Measurements from ENCODE around the gene ATP8A2. TPM values are rescaled to one million over a fixed set of nuclear protein-coding genes. Genes with fewer than 3 reads are reported as not detected.

ATP8A2 gene
- total RNA-seq, 6 experiments from 2014 or later: not detected

DNA sequence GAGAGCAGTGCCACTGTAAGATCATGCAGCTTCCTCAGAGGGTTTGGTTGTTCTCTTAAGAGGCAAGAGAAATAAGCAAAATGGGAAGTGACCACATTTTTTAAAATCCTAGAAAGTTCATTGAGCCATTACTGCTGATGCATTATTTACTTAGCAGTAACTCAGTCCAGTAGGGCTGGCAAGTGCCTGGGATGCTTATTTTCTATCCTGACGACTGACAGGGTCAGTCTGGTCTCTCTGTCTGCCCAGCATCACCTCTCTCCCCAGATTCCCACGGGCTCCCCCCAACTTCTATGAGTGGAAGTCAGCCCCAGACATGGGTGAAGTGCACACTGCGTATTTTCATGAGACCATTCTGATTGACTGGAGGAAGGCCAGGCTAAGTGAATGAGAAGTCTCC lies 669.7 kb downstream of the ATP8A2 start:
- Histone ChIP-seq H3K4me3 (no peak overlapping the region), H3K27ac (no peak overlapping the region), H3K27me3 (peaks cover 0 to 4% of the 10 kb centered on the region in 2 donors), H3K9me3 (no peaks in the 10 kb centered on the region), H3K36me3 (no peaks in the 10 kb centered on the region), H3K4me1 (no peaks in the 10 kb centered on the region)
- no peak for ATAC-seq
- WGBS (ENCODE audit: insufficient coverage, low coverage, low lambda C conversion rate, missing lambda C conversion rate): 41% methylated on average over 3 of the region's 3 CpGs
- intact Hi-C loops (cut with DNase I): no loop called here
- TF ChIP-seq POLR2A (IDR thresholded peaks at IDR 0.05): no peak
- DNase-seq: no peak

DNA sequence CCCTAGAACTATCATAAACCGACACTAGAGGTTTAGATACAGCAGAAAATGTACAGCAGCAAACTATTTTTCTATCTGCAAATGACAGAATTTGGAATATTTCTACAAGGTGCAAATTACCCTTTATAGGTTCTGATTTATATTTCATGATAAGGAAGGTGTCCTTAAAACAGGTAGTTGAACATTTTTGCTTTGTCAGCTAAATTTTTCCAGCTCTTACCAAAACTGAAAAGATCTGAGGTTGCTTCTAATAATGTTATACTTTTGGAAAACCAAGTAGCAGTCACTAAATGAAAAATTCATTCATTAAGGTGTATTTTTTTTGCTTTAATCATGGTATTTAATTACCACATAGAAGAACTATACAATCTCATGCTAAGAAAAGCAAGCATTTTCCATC lies 671.0 kb downstream of the ATP8A2 start:
- ATAC-seq: no peak
- no peaks in the 10 kb centered on the region for H3K9me3 ChIP-seq
- H3K27ac ChIP-seq: no peak overlapping the region
- peaks cover 0 to 4% of the 10 kb centered on the region in 2 donors for H3K27me3 ChIP-seq
- WGBS (ENCODE audit: insufficient coverage, low coverage, low lambda C conversion rate, missing lambda C conversion rate): 42% methylated on average over 1 of the region's 1 CpG
- intact Hi-C loops (cut with DNase I): no loop called here
- TF ChIP-seq POLR2A (IDR thresholded peaks at IDR 0.05): no peak
- TF ChIP-seq, protein P1, sequence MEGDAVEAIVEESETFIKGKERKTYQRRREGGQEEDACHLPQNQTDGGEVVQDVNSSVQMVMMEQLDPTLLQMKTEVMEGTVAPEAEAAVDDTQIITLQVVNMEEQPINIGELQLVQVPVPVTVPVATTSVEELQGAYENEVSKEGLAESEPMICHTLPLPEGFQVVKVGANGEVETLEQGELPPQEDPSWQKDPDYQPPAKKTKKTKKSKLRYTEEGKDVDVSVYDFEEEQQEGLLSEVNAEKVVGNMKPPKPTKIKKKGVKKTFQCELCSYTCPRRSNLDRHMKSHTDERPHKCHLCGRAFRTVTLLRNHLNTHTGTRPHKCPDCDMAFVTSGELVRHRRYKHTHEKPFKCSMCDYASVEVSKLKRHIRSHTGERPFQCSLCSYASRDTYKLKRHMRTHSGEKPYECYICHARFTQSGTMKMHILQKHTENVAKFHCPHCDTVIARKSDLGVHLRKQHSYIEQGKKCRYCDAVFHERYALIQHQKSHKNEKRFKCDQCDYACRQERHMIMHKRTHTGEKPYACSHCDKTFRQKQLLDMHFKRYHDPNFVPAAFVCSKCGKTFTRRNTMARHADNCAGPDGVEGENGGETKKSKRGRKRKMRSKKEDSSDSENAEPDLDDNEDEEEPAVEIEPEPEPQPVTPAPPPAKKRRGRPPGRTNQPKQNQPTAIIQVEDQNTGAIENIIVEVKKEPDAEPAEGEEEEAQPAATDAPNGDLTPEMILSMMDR (IDR thresholded peaks at IDR 0.05): no peak
- DNase-seq: no peak
- no peaks in the 10 kb centered on the region for H3K36me3 ChIP-seq
- H3K4me1 ChIP-seq: no peaks in the 10 kb centered on the region
- no peak overlapping the region for H3K4me3 ChIP-seq

GRCh38 chr13:26045142-26045541 lies 673.4 kb downstream of the ATP8A2 start:
- TF ChIP-seq, protein P1 (IDR thresholded peaks at IDR 0.05): no peak
- TF ChIP-seq POLR2A (IDR thresholded peaks at IDR 0.05): no peak
- H3K27ac ChIP-seq: no peak overlapping the region
- no peaks in the 10 kb centered on the region for H3K9me3 ChIP-seq
- intact Hi-C loops (cut with DNase I): no loop called here
- DNase-seq (no peak), ATAC-seq (no peak)
- 43% methylated on average over 2 of the region's 2 CpGs for WGBS (ENCODE audit: insufficient coverage, low coverage, low lambda C conversion rate, missing lambda C conversion rate)
- no peaks in the 10 kb centered on the region for H3K36me3 ChIP-seq
- peaks cover 0 to 6% of the 10 kb centered on the region in 2 donors for H3K27me3 ChIP-seq
- H3K4me1 ChIP-seq: no peaks in the 10 kb centered on the region
- H3K4me3 ChIP-seq: no peak overlapping the region

GRCh38 chr13:26046639-26047038 lies 674.9 kb downstream of the ATP8A2 start:
- TF ChIP-seq, protein P1 (IDR thresholded peaks at IDR 0.05): no peak
- no peak for TF ChIP-seq POLR2A (IDR thresholded peaks at IDR 0.05)
- WGBS (ENCODE audit: insufficient coverage, low coverage, low lambda C conversion rate, missing lambda C conversion rate): 60% methylated on average over 1 of the region's 16 CpGs
- Histone ChIP-seq H3K4me3 (no peak overlapping the region), H3K27ac (no peak overlapping the region), H3K27me3 (peaks cover 11 to 19% of the 10 kb centered on the region in 2 donors), H3K36me3 (no peaks in the 10 kb centered on the region), H3K9me3 (no peaks in the 10 kb centered on the region), H3K4me1 (no peaks in the 10 kb centered on the region)
- DNase-seq (no peak), ATAC-seq (no peak)
- intact Hi-C loops (cut with DNase I): no loop called here

DNA sequence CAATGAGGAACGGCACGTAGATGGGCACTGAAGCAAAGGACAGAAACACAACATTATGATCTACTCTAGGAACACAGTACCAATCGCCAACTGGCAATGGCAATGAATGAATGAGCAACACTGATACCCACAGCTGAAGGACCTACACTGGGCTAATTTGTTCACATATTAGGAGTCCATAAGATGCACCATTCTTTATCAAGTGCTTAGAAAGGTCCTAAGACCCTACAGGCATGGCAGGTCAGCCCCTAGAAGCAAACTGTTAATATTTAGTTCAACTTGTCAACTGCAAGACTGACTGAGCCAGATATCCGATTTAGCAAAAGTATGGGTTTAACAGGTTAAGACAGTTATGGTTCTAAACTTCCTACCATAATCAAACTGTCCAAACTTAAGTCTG lies 675.3 kb downstream of the ATP8A2 start:
- no peak for ATAC-seq
- H3K27ac ChIP-seq: no peak overlapping the region
- WGBS (ENCODE audit: insufficient coverage, low coverage, low lambda C conversion rate, missing lambda C conversion rate): 67% methylated on average over 4 of the region's 4 CpGs
- no peaks in the 10 kb centered on the region for H3K9me3 ChIP-seq
- H3K27me3 ChIP-seq: peaks cover 11 to 21% of the 10 kb centered on the region in 2 donors
- no peak for DNase-seq
- TF ChIP-seq, protein P1 (IDR thresholded peaks at IDR 0.05): no peak
- no peak for TF ChIP-seq POLR2A (IDR thresholded peaks at IDR 0.05)
- H3K4me1 ChIP-seq: no peaks in the 10 kb centered on the region
- intact Hi-C loops (cut with DNase I): no loop called here
- H3K36me3 ChIP-seq: no peaks in the 10 kb centered on the region
- H3K4me3 ChIP-seq: no peak overlapping the region

Measured in right lobe of liver (tissue), 6 donors.